NCI-H146 treated with DMSO at 0.1 percent for 48 hours (cell line): ENCODE measurements around the gene SERINC3.

ENCODE experiments used
- DNase-seq: peaks from one replicate; lab custom pipeline; 2025; ENCODE audit not compliant: unreplicated experiment; lab: John Stamatoyannopoulos, UW

The SERINC3 gene

GRCh38 chr20:44467289-44467883 is 54.5 kb downstream of the SERINC3 start:
- no peak for DNase-seq

GRCh38 chr20:44465001-44465560 is 56.8 kb downstream of the SERINC3 start:
- no peak for DNase-seq

GRCh38 chr20:44464514-44464913 is 57.4 kb downstream of the SERINC3 start:
- no peak for DNase-seq

GRCh38 chr20:44463466-44463865 is 58.4 kb downstream of the SERINC3 start:
- DNase-seq: no peak

- DNase-seq: no peak
Measured at GRCh38 chr20:44461803-44462174, 60.1 kb downstream of the SERINC3 start.

GRCh38 chr20:44461142-44461802 is 60.6 kb downstream of the SERINC3 start:
- DNase-seq: peak; percentile 43

GRCh38 chr20:44460795-44461141 is 61.1 kb downstream of the SERINC3 start:
- peak; percentile 61 for DNase-seq

- DNase-seq: no peak
Measured at GRCh38 chr20:44459271-44459670, 62.6 kb downstream of the SERINC3 start.

GRCh38 chr20:44457016-44457415 is 64.9 kb downstream of the SERINC3 start:
- peak; percentile 77 for DNase-seq

GRCh38 chr20:44456611-44457010 is 65.3 kb downstream of the SERINC3 start:
- DNase-seq: no peak

GRCh38 chr20:44455126-44455525 is 66.7 kb downstream of the SERINC3 start:
- no peak for DNase-seq

- DNase-seq: no peak
Measured at GRCh38 chr20:44454306-44454963, 67.4 kb downstream of the SERINC3 start.

GRCh38 chr20:44450903-44451450 is 70.9 kb downstream of the SERINC3 start:
- peak; percentile 26 for DNase-seq

GRCh38 chr20:44450281-44450889 is 71.5 kb downstream of the SERINC3 start:
- peak; percentile 47 for DNase-seq

- DNase-seq: no peak
Measured at GRCh38 chr20:44449864-44450263, 72.0 kb downstream of the SERINC3 start.

GRCh38 chr20:44448753-44449546 is 72.9 kb downstream of the SERINC3 start:
- DNase-seq: no peak

- no peak for DNase-seq
Measured at GRCh38 chr20:44447827-44448419, 73.9 kb downstream of the SERINC3 start.
